GM19438 (cell line): ENCODE measurements around the gene UNC5B.
"Not testable (repeated sequence)": the region's sequence is repeated elsewhere in the genome, so short reads cannot be mapped to it uniquely, and the experiment has no call there.

Experiments used
- ATAC-seq: cut with Tn5 transposase; IDR thresholded peaks from one replicate; pipeline ENCODE4 v1.9.1; 2021; ENCODE audit warnings: low read depth; ENCODE audit not compliant: unreplicated experiment

Gene UNC5B

GRCh38 chr10:71265201-71265575, 52.8 kb downstream of the UNC5B start:
- no peak for ATAC-seq

GRCh38 chr10:71265618-71266146, 53.3 kb downstream of the UNC5B start:
- ATAC-seq, result no peak

DNA sequence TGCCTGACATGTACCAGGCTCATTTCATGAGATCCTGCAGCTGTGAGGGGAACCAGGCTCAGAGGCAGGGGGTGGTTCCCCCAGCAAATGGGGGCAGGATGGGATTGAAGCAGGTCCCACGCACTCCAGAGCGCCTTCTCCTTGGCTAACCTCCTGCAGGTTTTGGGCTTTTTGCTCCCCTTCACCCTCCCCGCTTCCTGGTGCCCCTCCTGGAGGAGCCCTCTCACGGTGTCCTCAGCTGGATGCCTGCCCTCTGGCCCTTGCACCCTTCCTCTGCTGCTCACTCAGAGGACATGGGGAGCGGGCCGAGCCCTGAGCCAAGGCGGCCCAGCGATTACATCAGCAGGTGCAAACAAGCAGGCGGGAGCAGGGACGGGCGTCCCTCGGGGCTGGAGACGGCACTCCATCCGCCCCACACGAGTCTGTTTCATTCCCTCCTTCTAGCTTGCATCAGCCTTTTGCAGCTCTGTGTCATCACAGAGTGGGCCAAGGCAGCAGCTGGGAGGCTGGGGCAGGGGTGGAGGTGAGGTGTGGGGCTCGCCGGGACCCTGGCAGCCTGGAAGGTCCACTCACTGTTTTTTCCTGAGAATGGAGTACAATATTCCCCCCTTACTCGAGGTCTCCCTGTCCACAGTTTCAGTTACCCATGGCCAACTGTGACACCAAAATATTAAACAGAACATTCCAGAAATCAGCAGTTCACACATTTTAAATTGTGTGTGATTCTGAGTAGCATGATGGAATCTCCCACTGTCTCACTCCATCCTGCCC, 54.0 kb downstream of the UNC5B start:
- ATAC-seq, result no peak

DNA sequence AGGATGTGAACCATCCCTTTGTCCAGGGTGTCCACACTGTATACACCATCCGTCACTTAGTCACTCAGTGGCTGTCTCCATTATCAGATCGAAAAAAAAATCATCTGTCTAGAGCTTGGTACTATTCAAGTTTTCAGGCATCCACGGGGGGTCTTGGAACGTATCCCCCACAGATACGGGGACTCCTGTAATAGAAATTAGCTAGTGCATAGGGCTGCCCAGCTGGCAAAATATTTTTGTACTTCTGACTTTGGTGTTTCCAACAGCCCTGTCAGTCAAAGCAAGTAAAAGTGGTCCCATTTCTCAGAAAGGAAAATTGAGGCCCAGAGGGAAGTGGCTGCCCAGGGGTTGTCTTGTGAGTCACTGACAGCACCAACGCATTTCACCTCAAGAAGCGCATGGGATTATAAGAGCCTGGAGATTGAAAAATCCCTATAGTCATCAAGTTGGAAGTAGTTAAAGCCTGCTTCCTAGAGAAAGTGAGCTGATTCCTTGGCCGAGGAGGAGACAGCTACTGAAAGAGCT, 54.6 kb downstream of the UNC5B start:
- ATAC-seq, result no peak

- no peak for ATAC-seq
Observed at GRCh38 chr10:71267508-71268240, 55.3 kb downstream of the UNC5B start.

GRCh38 chr10:71268247-71268691, 55.9 kb downstream of the UNC5B start:
- no peak for ATAC-seq

DNA sequence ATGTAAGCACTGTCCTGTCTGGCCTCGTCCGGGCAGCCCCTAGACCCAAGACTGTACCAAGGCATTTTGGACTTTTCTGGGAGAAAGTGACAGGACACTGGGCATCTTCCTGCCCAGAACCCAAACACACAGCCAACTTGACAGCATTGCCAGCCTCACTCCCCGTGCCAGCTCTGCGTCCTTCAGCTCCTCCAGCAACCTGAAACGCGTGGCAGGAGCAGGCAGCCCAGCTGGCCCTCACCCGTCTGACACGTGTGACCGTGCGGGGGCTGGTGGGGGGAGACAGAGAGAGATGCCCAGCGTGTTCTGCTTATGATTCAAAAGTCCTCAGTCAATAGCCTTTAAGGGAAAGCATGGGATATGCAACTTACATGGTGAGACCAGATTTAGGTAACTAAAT, 56.4 kb downstream of the UNC5B start:
- no peak for ATAC-seq

- ATAC-seq, result no peak
Observed at GRCh38 chr10:71269301-71270288, 57.2 kb downstream of the UNC5B start.

DNA sequence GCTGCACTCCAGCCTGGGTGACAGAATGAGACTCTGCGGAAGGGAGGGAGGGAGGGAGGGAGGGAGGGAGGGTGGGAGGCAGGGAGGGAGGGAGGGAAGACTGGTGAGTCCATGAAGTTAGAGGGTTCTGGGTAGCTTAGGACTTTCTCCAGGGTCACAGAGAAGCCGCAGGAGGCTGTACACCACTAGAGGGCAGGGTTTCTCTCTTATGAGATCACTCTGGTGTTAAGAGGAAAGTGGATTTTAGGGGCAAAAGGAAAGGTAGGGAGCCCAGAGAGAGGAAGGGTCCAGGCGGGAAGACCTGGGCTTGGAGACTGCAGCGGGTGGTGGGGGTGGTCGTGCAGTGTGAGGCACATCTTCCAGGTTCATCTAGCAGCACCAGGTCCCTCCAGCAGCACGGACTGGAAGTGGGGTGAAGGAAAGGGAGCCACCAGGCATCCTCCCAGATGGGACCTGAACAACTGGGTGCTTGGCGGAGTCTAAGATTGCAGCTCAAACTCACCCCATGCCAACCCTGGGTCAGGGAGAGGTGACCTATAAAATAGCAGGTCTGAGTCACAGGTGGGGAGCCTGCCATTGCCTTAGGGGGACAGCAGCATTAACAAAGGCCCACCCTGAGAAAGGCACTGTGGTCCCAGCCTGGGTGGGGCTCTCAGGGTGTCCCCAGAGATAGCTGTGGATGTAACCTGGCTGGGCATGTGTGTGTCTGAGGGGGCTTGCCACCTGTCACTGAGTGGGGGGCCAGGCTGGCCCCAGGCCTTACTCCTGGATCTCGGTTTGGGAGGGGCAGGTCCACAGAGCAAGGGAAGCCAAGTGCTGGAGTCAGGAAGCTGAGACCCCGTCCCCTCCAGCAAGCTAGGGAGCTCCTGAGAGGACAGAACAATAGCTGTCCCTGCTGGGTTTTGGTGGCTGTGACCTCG, 58.2 kb downstream of the UNC5B start:
- ATAC-seq, result no peak

- no peak for ATAC-seq
Observed at GRCh38 chr10:71271662-71272055, 59.3 kb downstream of the UNC5B start.

GRCh38 chr10:71272056-71272771, 59.8 kb downstream of the UNC5B start:
- no peak for ATAC-seq

- not testable (repeated sequence) for ATAC-seq
Observed at GRCh38 chr10:71272974-71273373, 60.6 kb downstream of the UNC5B start.

DNA sequence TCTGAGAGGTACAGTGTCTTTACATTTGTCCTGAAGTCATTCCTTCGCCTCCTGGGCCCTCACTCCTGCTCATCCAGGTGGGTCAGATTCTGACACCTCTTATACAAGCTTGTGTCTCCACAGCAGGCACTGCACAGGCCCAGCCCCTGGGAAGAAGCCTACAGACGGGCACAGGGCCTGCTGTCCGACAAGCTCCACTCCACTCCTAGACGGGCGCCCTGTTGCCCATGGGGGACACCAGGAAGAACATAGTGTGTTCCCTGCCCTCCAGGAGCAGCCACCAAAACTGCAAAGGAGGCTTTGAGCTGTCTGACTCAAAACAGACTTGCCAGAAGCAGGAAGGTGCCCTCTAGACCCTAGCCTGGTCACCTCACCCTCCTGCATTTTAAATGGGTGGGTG, 61.1 kb downstream of the UNC5B start:
- ATAC-seq, result no peak

DNA sequence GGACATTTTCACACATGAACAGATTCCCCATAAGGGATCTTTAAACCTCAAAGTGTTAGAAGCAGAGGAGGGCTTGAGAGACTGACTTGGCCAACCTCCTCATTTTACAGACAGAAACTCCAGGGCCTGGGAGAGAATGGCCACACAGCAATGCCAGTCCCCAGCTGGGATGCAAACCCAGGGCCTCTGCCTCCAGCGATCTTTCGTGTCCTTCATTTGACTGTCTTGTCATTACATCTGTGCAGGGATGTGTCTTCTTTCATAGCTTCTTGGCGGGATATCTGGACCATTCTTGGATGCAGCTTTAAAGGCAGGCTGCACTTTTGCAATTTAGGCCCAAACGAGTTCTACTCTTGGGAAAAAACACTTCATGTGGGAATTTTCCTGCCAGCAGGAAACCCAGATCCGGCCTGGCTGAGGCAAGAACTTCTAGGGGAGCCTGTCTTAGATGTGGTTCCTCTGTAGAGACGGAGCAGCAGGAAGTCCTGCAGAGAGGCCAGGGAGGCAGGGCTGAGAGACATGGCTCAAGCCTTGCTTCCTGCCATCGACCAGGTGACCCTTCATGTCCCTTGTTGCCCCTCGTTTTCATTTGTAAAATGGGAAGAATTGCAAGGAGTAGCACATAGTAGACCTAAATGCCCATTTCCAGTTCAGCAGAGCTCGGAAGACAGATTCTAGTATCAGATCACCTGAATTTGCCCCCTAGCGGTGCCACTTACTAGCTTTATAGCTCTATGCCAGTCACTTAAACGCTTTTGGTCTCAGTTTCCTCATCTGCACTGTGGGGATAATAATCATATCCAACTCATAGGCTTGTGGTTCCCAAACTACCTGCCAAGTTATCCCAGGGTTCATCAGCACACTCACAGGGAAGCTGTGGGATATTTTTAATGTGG, 62.8 kb downstream of the UNC5B start:
- ATAC-seq, result no peak

DNA sequence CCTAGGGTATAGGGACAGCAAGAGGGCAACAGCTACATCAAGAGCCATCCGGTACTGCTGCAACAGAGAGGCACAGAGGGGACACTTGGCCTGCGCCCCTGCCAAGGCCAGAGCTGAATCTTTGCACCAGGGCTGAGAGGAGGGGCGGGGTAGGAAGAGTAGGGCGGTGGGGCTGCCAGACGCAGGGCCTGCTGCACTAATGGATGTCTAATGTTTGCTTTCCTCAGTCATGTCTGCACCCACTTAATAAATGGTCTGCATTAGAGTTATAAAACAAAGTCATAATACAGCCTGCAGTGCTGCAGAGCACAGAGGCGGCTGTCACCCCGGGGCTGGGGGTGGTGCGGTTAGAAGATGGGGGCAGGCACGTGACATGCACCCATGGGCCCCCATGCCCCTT, 64.5 kb downstream of the UNC5B start:
- no peak for ATAC-seq

DNA sequence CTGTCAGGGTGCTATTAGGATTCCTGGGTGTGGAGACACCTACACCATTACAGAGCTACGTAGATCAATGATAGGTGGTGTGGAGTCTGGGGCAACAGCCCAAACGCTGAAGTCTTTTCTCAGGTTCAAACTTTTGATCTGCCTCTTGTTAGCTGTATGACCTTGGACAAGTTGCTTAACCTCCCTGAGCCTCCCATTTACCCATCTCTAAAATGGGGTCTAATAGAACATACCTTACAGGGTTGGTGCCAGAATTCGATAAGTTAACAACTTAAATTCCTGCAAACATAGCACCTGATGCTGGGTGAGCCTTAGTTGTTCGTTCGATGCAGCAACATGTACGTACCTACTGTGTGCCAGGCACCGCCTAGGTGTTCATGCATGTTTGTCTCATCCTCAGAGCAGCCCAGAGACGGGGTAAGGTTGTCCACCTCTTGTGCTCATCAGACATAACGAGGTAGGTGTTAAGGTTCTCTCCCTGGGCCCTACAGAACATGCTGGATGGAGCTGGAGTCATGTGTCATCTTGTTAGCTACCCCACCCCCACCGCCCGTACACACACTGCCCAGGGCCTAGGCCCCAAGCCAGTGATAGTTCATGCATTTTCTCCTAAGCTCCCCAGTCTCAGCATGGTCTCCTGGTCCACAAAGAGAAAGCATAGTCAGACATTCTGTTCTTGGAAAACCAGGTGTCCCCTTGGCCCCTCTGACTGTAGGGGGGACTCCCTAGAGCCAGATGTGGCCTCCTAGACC, 65.7 kb downstream of the UNC5B start:
- no peak for ATAC-seq
